ENCODE measurements around the gene ZNF438. TPM values are rescaled to one million over a fixed set of nuclear protein-coding genes. Genes with fewer than 3 reads are reported as not detected.

The ZNF438 gene
- total RNA-seq, 1 experiment from 2014 or later, result 2.0 TPM

DNA sequence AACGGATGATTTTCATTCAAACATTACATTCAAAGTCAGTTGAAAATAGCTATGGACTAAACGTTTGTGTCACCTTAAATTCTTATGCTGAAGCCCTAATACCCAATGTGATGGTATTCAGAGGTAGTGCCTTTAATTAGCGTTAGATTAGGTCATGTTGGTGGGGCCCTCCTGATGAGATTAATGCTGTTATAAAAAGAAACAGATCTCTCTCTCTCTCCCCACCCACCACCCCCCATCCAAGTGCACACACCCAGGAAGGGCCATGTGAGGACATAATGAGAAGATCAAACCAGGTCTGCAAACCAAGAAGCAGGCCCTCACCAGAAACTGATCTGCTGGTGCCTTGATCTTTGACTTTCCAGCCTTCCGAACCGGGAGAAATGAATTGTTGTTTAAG, 44.2 kb downstream of the ZNF438 start:
- no peaks in the 10 kb centered on the region for H3K27me3 ChIP-seq (replicated peaks; ENCODE audit: insufficient read depth, low read depth, low read length, poor library complexity)
- no peaks in the 10 kb centered on the region for H3K9me3 ChIP-seq (ENCODE audit: low read depth, low read length, poor library complexity, severe bottlenecking)
- no peak overlapping the region for H3K4me3 ChIP-seq (ENCODE audit: low read depth, low read length, poor library complexity, severe bottlenecking)
- H3K36me3 ChIP-seq (ENCODE audit: insufficient read depth, low read length, poor library complexity, severe bottlenecking), result no peaks in the 10 kb centered on the region
- no TSS peak for BruUV-seq (replicated peaks)
- no peak for DNase-seq (ENCODE audit: low spot score)
- intact Hi-C loops (cut with micrococcal nuclease; ENCODE audit: unreplicated experiment), result no loop called here
- no peaks in the 10 kb centered on the region for H3K4me1 ChIP-seq (ENCODE audit: insufficient read depth, low read length, poor library complexity, severe bottlenecking)
- no peak overlapping the region for H3K27ac ChIP-seq (ENCODE audit: low read depth, low read length, poor library complexity, severe bottlenecking)
- TF ChIP-seq EZH2 (IDR thresholded peaks at IDR 0.05; ENCODE audit: borderline replicate concordance, low read depth, low read length, poor library complexity, severe bottlenecking), result no peak
- TF ChIP-seq, protein P1, sequence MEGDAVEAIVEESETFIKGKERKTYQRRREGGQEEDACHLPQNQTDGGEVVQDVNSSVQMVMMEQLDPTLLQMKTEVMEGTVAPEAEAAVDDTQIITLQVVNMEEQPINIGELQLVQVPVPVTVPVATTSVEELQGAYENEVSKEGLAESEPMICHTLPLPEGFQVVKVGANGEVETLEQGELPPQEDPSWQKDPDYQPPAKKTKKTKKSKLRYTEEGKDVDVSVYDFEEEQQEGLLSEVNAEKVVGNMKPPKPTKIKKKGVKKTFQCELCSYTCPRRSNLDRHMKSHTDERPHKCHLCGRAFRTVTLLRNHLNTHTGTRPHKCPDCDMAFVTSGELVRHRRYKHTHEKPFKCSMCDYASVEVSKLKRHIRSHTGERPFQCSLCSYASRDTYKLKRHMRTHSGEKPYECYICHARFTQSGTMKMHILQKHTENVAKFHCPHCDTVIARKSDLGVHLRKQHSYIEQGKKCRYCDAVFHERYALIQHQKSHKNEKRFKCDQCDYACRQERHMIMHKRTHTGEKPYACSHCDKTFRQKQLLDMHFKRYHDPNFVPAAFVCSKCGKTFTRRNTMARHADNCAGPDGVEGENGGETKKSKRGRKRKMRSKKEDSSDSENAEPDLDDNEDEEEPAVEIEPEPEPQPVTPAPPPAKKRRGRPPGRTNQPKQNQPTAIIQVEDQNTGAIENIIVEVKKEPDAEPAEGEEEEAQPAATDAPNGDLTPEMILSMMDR (conservative IDR thresholded peaks at IDR 0.05; ENCODE audit: low read depth, low read length), result no peak
- ChIA-PET CTCF (no interaction called here), POLR2A (ENCODE audit: low non-redundant PET) (no interaction called here)

DNA sequence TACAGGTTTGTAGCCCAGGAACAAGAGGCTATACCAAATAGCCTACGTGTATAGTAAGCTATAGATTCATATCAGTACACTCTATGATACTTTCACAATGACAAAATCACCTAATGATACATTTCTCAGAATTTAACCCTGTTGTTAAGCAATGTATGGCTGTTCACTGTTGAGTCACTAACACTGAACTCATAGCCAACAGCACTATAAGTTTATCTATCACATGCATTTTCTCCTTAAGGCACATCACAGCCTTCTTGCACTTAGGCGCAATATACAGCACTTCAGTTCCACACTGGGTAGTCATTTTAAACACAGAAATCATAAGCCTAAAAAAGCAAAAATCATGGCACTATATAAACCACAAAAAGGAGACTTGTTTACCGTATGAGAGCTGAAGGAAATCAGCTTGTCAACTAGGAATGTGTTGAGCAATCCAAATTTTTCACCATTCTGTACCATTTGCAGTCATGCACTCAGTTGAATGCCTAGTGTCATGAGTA, 45.6 kb downstream of the ZNF438 start:
- no peaks in the 10 kb centered on the region for H3K9me3 ChIP-seq (ENCODE audit: low read depth, low read length, poor library complexity, severe bottlenecking)
- ChIA-PET POLR2A (ENCODE audit: low non-redundant PET) (no interaction called here), CTCF (no interaction called here)
- H3K27me3 ChIP-seq (replicated peaks; ENCODE audit: insufficient read depth, low read depth, low read length, poor library complexity), result no peaks in the 10 kb centered on the region
- BruUV-seq (replicated peaks), result no TSS peak
- H3K36me3 ChIP-seq (ENCODE audit: insufficient read depth, low read length, poor library complexity, severe bottlenecking), result no peaks in the 10 kb centered on the region
- intact Hi-C loops (cut with micrococcal nuclease; ENCODE audit: unreplicated experiment), result no loop called here
- no peak for DNase-seq (ENCODE audit: low spot score)
- H3K27ac ChIP-seq (ENCODE audit: low read depth, low read length, poor library complexity, severe bottlenecking), result no peak overlapping the region
- no peaks in the 10 kb centered on the region for H3K4me1 ChIP-seq (ENCODE audit: insufficient read depth, low read length, poor library complexity, severe bottlenecking)
- TF ChIP-seq EZH2 (IDR thresholded peaks at IDR 0.05; ENCODE audit: borderline replicate concordance, low read depth, low read length, poor library complexity, severe bottlenecking), result no peak
- TF ChIP-seq, protein P1 (conservative IDR thresholded peaks at IDR 0.05; ENCODE audit: low read depth, low read length), result no peak
- no peak overlapping the region for H3K4me3 ChIP-seq (ENCODE audit: low read depth, low read length, poor library complexity, severe bottlenecking)

DNA sequence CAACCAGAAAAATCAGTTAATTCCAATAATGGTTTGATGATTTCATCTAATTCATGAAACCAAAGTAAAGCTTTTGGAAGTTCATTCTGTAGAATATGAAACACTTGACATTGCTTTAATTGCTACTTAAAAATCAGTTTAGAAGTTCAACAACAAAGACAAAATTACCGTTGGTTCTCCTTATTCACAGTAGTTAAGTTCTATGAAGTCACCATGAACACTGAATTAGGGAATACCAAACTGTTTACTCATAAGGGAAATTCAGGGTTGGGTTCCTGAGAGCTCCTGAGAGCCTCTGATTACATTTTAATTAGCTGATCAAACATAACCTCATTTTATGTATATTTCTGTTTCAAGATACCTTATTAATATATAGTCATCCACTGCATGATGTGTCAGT, 46.2 kb downstream of the ZNF438 start:
- intact Hi-C loops (cut with micrococcal nuclease; ENCODE audit: unreplicated experiment), result no loop called here
- ChIA-PET POLR2A (ENCODE audit: low non-redundant PET) (no interaction called here), CTCF (no interaction called here)
- no TSS peak for BruUV-seq (replicated peaks)
- no peak for TF ChIP-seq EZH2 (IDR thresholded peaks at IDR 0.05; ENCODE audit: borderline replicate concordance, low read depth, low read length, poor library complexity, severe bottlenecking)
- TF ChIP-seq, protein P1 (conservative IDR thresholded peaks at IDR 0.05; ENCODE audit: low read depth, low read length), result no peak
- DNase-seq (ENCODE audit: low spot score), result no peak
- Histone ChIP-seq H3K4me3 (ENCODE audit: low read depth, low read length, poor library complexity, severe bottlenecking) (no peak overlapping the region), H3K9me3 (ENCODE audit: low read depth, low read length, poor library complexity, severe bottlenecking) (no peaks in the 10 kb centered on the region), H3K27me3 (replicated peaks; ENCODE audit: insufficient read depth, low read depth, low read length, poor library complexity) (no peaks in the 10 kb centered on the region), H3K36me3 (ENCODE audit: insufficient read depth, low read length, poor library complexity, severe bottlenecking) (no peaks in the 10 kb centered on the region), H3K27ac (ENCODE audit: low read depth, low read length, poor library complexity, severe bottlenecking) (no peak overlapping the region), H3K4me1 (ENCODE audit: insufficient read depth, low read length, poor library complexity, severe bottlenecking) (no peaks in the 10 kb centered on the region)
